Hepatocyte (in vitro differentiated cells): ENCODE data around the gene TMEM218. TPM values are rescaled to one million over a fixed set of nuclear protein-coding genes. Genes with fewer than 3 reads are reported as not detected.
A peak's percentile ranks its signal among the peaks of the same experiment; 100 is the strongest.

ENCODE experiments used
- DNase-seq: peaks from one replicate; pipeline ENCODE4 v3.0.0-alpha.2; 2016; ENCODE audit warnings: low spot score
- H2AFZ ChIP-seq: fragments of 200-600 bp; sonication (generic); 2 replicates; pipeline ENCODE4 v1.6.0; 2016; ENCODE audit warnings: antibody characterized with exemption, mild to moderate bottlenecking
- H3K27ac ChIP-seq: fragments of 200-600 bp; sonication (generic); 2 replicates; pipeline ENCODE4 v1.5.1; 2016; ENCODE audit warnings: mild to moderate bottlenecking
- H3K27me3 ChIP-seq: fragments of 200-600 bp; sonication (generic); 2 replicates; pipeline ENCODE4 v1.6.1; 2016
- H3K36me3 ChIP-seq: fragments of 200-600 bp; sonication (generic); replicated peaks from 2 replicates; pipeline ENCODE4 v1.5.1; 2016; ENCODE audit warnings: low read depth; ENCODE audit not compliant: insufficient read depth
- H3K4me1 ChIP-seq: fragments of 200-600 bp; sonication (generic); 2 replicates; pipeline ENCODE4 v1.5.1; 2016; ENCODE audit warnings: mild to moderate bottlenecking, moderate library complexity; ENCODE audit not compliant: insufficient read depth
- H3K4me2 ChIP-seq: fragments of 200-600 bp; sonication (generic); 2 replicates; pipeline ENCODE4 v1.6.0; 2016
- H3K4me3 ChIP-seq: fragments of 200-600 bp; sonication (generic); 2 replicates; pipeline ENCODE4 v1.5.1; 2016; ENCODE audit warnings: mild to moderate bottlenecking
- H3K79me2 ChIP-seq: fragments of 200-600 bp; sonication (generic); 2 replicates; pipeline ENCODE4 v1.6.0; 2017; ENCODE audit warnings: mild to moderate bottlenecking
- H3K9me2 ChIP-seq: fragments of 200-600 bp; sonication (generic); replicated peaks from 2 replicates; pipeline ENCODE4 v1.6.0; 2017; ENCODE audit warnings: mild to moderate bottlenecking; ENCODE audit not compliant: insufficient read depth
- H3K9me3 ChIP-seq: fragments of 200-600 bp; sonication (generic); 2 replicates; pipeline ENCODE4 v1.5.1; 2016; ENCODE audit warnings: low read depth, mild to moderate bottlenecking
- H4K20me1 ChIP-seq: fragments of 200-600 bp; sonication (generic); 2 replicates; pipeline ENCODE4 v1.6.0; 2016; ENCODE audit warnings: mild to moderate bottlenecking; ENCODE audit not compliant: insufficient read depth, poor library complexity, severe bottlenecking
- EZH2 ChIP-seq: fragments of 200-600 bp; sonication (generic); IDR thresholded peaks from 2 replicates; pipeline ENCODE4 v1.6.1; 2016; ENCODE audit warnings: antibody characterized with exemption, mild to moderate bottlenecking, borderline replicate concordance
- EZH2phosphoT487 ChIP-seq: fragments of 200-600 bp; sonication (generic); IDR thresholded peaks from one replicate; pipeline ENCODE4 v1.6.1; 2018; ENCODE audit warnings: antibody characterized with exemption, mild to moderate bottlenecking, low read depth, moderate library complexity; ENCODE audit not compliant: unreplicated experiment, severe bottlenecking
- WGBS: methylation state at CpG from one replicate; pipeline ENCODE4 v1.1.6; 2016; ENCODE audit warnings: low lambda C conversion rate; ENCODE audit errors: missing lambda C conversion rate; 5-methylcytosine and 5-hydroxymethylcytosine counted together
- polyA plus RNA-seq: library from polyadenylated mRNA; unstranded; fragments of >200 nt; fragmentation: Nextera tagmentation; extraction: Ambion mirVana; gene quantifications from 2 replicates; pipeline ENCODE4 v1.2.1, GENCODE V29; 2016
- total RNA-seq: library from RNA; depleted of rRNA; stranded (reverse); fragments of >200 nt; gene quantifications from 2 replicates; pipeline ENCODE4 v1.2.3, GENCODE V29; 2014
- TF ChIP-seq, protein P1 (sequence below): fragments of 200-600 bp; sonication (generic); IDR thresholded peaks from 2 replicates; pipeline ENCODE4 v1.5.1; 2016; ENCODE audit warnings: antibody characterized with exemption, mild to moderate bottlenecking; ENCODE audit not compliant: poor library complexity

Gene TMEM218
- total and polyA plus RNA-seq, 2 experiments from 2014 or later: 20.6 to 20.7 TPM

DNA sequence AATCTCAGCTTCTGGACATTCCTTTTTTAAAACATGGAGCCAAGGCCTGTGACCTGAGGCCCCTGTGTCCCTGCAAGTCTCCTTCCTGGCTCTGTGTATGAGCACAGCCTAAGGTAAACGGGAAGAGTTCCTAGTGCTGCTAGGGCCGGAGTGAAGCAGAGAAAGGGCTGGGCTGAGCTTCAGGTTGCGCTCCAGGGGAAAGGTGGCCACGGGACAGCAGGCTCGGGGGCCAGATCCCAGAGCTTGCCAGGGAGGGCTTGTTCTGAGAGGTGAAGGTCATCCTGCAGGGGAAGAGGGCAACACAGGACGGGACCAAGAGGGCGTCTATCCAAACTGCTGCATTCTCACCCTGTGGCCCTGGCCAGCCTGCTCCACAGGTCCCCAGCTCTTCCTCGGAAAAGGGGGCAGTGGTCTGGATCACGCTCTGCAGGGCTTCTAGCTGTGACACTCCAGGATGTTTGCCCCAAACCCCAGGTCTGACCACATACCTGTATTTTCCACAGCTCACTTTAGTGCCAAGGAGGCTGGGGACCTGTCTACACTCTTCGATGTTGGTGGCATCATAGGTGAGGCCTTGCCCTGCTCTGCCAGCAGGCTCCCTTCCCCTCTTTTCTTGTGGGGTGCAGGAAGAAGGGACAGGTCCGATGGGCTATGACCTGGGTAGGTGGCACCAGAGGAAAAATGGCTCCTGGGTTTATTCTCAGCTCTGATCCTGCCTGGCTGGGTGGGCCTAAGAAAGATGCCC is 27.9 kb downstream of the TMEM218 start:
- no peaks in the 10 kb centered on the region for H3K27me3 ChIP-seq
- WGBS: 77% methylated on average over 11 of the region's 11 CpGs
- no peaks in the 10 kb centered on the region for H3K4me1 ChIP-seq
- no peak for DNase-seq
- no peaks in the 10 kb centered on the region for H4K20me1 ChIP-seq
- no peaks in the 10 kb centered on the region for H3K79me2 ChIP-seq
- peak overlapping the region; percentile 71 for H3K27ac ChIP-seq
- H3K36me3 ChIP-seq: no peaks in the 10 kb centered on the region
- H3K9me3 ChIP-seq: no peaks in the 10 kb centered on the region
- H3K4me3 ChIP-seq: no peak overlapping the region
- H3K4me2 ChIP-seq: no peak overlapping the region
- no peak overlapping the region for H2AFZ ChIP-seq
- TF ChIP-seq EZH2phosphoT487 (no peak), EZH2 (no peak)
- TF ChIP-seq, protein P1, sequence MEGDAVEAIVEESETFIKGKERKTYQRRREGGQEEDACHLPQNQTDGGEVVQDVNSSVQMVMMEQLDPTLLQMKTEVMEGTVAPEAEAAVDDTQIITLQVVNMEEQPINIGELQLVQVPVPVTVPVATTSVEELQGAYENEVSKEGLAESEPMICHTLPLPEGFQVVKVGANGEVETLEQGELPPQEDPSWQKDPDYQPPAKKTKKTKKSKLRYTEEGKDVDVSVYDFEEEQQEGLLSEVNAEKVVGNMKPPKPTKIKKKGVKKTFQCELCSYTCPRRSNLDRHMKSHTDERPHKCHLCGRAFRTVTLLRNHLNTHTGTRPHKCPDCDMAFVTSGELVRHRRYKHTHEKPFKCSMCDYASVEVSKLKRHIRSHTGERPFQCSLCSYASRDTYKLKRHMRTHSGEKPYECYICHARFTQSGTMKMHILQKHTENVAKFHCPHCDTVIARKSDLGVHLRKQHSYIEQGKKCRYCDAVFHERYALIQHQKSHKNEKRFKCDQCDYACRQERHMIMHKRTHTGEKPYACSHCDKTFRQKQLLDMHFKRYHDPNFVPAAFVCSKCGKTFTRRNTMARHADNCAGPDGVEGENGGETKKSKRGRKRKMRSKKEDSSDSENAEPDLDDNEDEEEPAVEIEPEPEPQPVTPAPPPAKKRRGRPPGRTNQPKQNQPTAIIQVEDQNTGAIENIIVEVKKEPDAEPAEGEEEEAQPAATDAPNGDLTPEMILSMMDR: no peak
- no peaks in the 10 kb centered on the region for H3K9me2 ChIP-seq

DNA sequence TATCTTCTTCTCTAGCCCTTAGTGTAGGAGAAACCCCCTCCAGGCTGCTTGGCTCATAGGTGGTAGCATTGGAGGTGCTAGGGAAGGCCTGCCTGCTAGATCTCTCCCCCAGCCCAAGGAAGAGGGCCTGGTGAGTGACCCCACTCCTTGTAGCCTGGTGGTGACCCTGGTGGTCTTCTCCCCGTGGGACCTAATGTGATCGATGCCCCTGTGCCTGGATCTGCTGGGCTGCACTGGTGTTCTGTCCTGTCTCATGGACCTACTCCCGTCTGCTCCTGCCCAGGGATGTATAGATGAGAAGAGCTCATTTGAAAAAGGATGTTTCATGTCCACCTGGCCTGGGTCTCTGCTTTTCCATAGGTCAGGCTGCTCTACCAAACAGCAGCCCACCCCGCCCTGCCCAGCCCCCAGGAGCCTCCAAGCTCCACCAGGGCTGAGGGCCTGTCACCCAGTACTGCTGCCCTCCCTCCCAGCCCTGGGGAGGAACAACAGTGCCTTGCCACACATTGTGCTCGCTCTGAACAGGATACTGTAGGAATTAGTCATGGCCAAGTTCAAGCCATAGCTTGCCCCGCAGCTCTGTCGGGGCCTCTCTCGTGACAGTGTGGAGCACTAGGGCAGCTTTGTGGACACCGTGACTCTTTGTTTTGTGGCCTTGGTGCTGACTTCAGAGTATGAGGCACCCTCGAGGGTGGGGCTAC is 28.7 kb downstream of the TMEM218 start:
- Histone ChIP-seq H3K4me3 (no peak overlapping the region), H3K9me3 (no peaks in the 10 kb centered on the region), H3K27me3 (no peaks in the 10 kb centered on the region), H3K79me2 (no peaks in the 10 kb centered on the region), H2AFZ (no peak overlapping the region), H3K36me3 (no peaks in the 10 kb centered on the region), H3K27ac (peak overlapping the region; percentile 71), H3K9me2 (no peaks in the 10 kb centered on the region), H4K20me1 (no peaks in the 10 kb centered on the region), H3K4me1 (no peaks in the 10 kb centered on the region), H3K4me2 (no peak overlapping the region)
- peak; percentile 72 for DNase-seq
- no peak for TF ChIP-seq EZH2
- no peak for TF ChIP-seq EZH2phosphoT487
- TF ChIP-seq, protein P1: no peak
- 59% methylated on average over 10 of the region's 10 CpGs for WGBS

DNA sequence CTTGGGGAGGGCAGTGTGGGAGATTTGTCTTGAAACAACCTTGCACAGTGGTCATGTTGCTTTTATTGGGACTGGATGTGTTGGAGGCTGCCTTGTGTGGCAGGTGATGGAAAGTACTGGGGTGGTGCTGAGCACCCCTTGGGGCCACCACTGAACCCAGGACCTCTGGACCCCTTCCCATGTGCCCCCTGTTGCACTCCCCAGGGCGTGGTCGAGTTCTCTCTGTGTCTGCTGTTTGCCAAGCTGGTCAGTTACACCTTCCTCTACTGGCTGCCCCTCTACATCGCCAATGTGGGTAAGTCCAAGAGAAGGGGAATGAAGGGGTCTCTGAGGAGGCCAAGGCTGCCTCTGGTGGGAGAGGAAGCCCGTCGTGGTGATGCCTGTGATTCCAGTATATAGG is 29.4 kb downstream of the TMEM218 start:
- no peak for TF ChIP-seq EZH2
- TF ChIP-seq, protein P1: no peak
- TF ChIP-seq EZH2phosphoT487: no peak
- no peak for DNase-seq
- Histone ChIP-seq H3K9me2 (no peaks in the 10 kb centered on the region), H2AFZ (no peak overlapping the region), H3K4me3 (no peak overlapping the region), H4K20me1 (no peaks in the 10 kb centered on the region), H3K36me3 (no peaks in the 10 kb centered on the region), H3K27ac (no peak overlapping the region), H3K79me2 (no peaks in the 10 kb centered on the region), H3K4me1 (no peaks in the 10 kb centered on the region), H3K9me3 (no peaks in the 10 kb centered on the region), H3K4me2 (no peak overlapping the region), H3K27me3 (no peaks in the 10 kb centered on the region)
- 93% methylated on average over 5 of the region's 5 CpGs for WGBS
